ENCODE results near the gene ERMAP. TPM values are rescaled to one million over a fixed set of nuclear protein-coding genes. Genes with fewer than 3 reads are reported as not detected.

The ERMAP gene
- total and polyA plus RNA-seq, 12 donors, result 8.1 to 24.7 (median 15.3) TPM

GRCh38 chr1:42769811-42770210 is 47.1 kb upstream of the ERMAP start:
- H3K4me3 ChIP-seq, result no peak overlapping the region
- H3K27ac ChIP-seq, result no peak overlapping the region
- H3K36me3 ChIP-seq (replicated peaks in 1 of 2), result peaks cover 0 to 10% of the 10 kb centered on the region in 2 donors
- intact Hi-C loops (cut with DNase I), result no loop called here
- H3K4me1 ChIP-seq (replicated peaks in 1 of 2), result peaks cover 20 to 38% of the 10 kb centered on the region in 2 donors
- no peak for DNase-seq
- H3K27me3 ChIP-seq, result no peaks in the 10 kb centered on the region
- WGBS, 4 donors, result 88 to 94% (median 91%) methylated on average over 3 of the region's 3 CpGs
- H3K9me3 ChIP-seq (replicated peaks in 1 of 3), result no peaks in the 10 kb centered on the region
- TF ChIP-seq CTCF (IDR thresholded peaks at IDR 0.05), result no peak
- no peak for TF ChIP-seq POLR2A (IDR thresholded peaks at IDR 0.05)

- Histone ChIP-seq H3K36me3 (replicated peaks in 1 of 2) (peaks cover 0 to 33% of the 10 kb centered on the region in 2 donors), H3K9me3 (replicated peaks in 1 of 3) (no peaks in the 10 kb centered on the region)
- intact Hi-C loops (cut with DNase I), result no loop called here
Measured at GRCh38 chr1:42773420-42773819, 43.5 kb upstream of the ERMAP start.

GRCh38 chr1:42774928-42775526 is 41.9 kb upstream of the ERMAP start:
- 86 to 91% (median 89%) methylated on average over 2 to 5 of the region's 5 CpGs for WGBS, 4 donors
- no peak overlapping the region for H3K4me3 ChIP-seq

More at GRCh38 chr1:42773420-42773819, 43.5 kb upstream of the ERMAP start:
- no peak overlapping the region for H3K27ac ChIP-seq
- 48 to 68% (median 50%) methylated on average over 2 of the region's 2 CpGs for WGBS, 4 donors
- no peak overlapping the region for H3K4me3 ChIP-seq
- H3K4me1 ChIP-seq (replicated peaks in 1 of 2), result peaks cover 0 to 22% of the 10 kb centered on the region in 2 donors
- H3K27me3 ChIP-seq, result no peaks in the 10 kb centered on the region
- TF ChIP-seq POLR2A (IDR thresholded peaks at IDR 0.05) (no peak), CTCF (IDR thresholded peaks at IDR 0.05) (no peak)
- no peak for DNase-seq

GRCh38 chr1:42776502-42776901 is 40.4 kb upstream of the ERMAP start:
- peaks cover 0 to 33% of the 10 kb centered on the region in 2 donors for H3K36me3 ChIP-seq (replicated peaks in 1 of 2)
- H3K27ac ChIP-seq, result no peak overlapping the region
- WGBS, 4 donors, result 96 to 97% (median 96%) methylated on average over 6 of the region's 6 CpGs
- H3K4me3 ChIP-seq, result no peak overlapping the region
- H3K9me3 ChIP-seq (replicated peaks in 1 of 3), result no peaks in the 10 kb centered on the region
- no peaks in the 10 kb centered on the region for H3K27me3 ChIP-seq
- no peak for DNase-seq
- H3K4me1 ChIP-seq (replicated peaks in 1 of 2), result peaks cover 0 to under 1% of the 10 kb centered on the region in 2 donors
- intact Hi-C loops (cut with DNase I), result loop anchor here in 1 of 2 donors (5.0 kb wide), 1 partner anchor 296 kb away; no protein-coding TSS in a partner anchor
- TF ChIP-seq CTCF (IDR thresholded peaks at IDR 0.05) (no peak), POLR2A (IDR thresholded peaks at IDR 0.05) (no peak)

More at GRCh38 chr1:42774928-42775526, 41.9 kb upstream of the ERMAP start:
- DNase-seq, result no peak
- no peaks in the 10 kb centered on the region for H3K27me3 ChIP-seq
- H3K36me3 ChIP-seq (replicated peaks in 1 of 2), result peaks cover 0 to 33% of the 10 kb centered on the region in 2 donors
- no peaks in the 10 kb centered on the region for H3K9me3 ChIP-seq (replicated peaks in 1 of 3)
- intact Hi-C loops (cut with DNase I), result loop anchor here in 1 of 2 donors (5.0 kb wide), 1 partner anchor 297 kb away; no protein-coding TSS in a partner anchor
- H3K27ac ChIP-seq, result no peak overlapping the region
- H3K4me1 ChIP-seq (replicated peaks in 1 of 2), result peaks cover 0 to 13% of the 10 kb centered on the region in 2 donors
- no peak for TF ChIP-seq CTCF (IDR thresholded peaks at IDR 0.05)
- TF ChIP-seq POLR2A (IDR thresholded peaks at IDR 0.05), result no peak

Data from adrenal gland (tissue), 12 donors.